T-helper 2 cell treated with Interferon-gamma antibody and Interleukin-4, amounts not matched to agents 100 ng/mL and 5 ng/mL, for 36 hours (primary cell): Measurements from ENCODE around the gene HMGXB3. TPM values are rescaled to one million over a fixed set of nuclear protein-coding genes. Genes with fewer than 3 reads are reported as not detected.

Experiments used
- intact Hi-C: fragments of 100-400 bp; cut with micrococcal nuclease; formaldehyde crosslinking; loops from one replicate; pipeline ENCODE4 v1.15.1; 2023
- total RNA-seq: library from RNA; stranded (reverse); gene quantifications from 2 replicates; pipeline ENCODE4 v1.2.3, GENCODE V29; 2022

Gene HMGXB3
- 33.6 and 36.6 TPM in 2 replicates for total RNA-seq

GRCh38 chr5:150000256-150000989, at the start of gene HMGXB3, which contains the start of gene TIGD6:
HMGXB3 (plus strand) TSS chr5:150000739; CDS start chr5:150004853, 4,114 bp downstream.
TIGD6 (minus strand) TSS chr5:150000654; CDS start chr5:149996348, 4,306 bp downstream.
- intact Hi-C loops, result loop anchor here (1.0 to 5.0 kb wide), 8 partner anchors 42 to 702 kb away; partner anchors contain the start of genes CD74, GRPEL2, PPARGC1B and RBM22

DNA sequence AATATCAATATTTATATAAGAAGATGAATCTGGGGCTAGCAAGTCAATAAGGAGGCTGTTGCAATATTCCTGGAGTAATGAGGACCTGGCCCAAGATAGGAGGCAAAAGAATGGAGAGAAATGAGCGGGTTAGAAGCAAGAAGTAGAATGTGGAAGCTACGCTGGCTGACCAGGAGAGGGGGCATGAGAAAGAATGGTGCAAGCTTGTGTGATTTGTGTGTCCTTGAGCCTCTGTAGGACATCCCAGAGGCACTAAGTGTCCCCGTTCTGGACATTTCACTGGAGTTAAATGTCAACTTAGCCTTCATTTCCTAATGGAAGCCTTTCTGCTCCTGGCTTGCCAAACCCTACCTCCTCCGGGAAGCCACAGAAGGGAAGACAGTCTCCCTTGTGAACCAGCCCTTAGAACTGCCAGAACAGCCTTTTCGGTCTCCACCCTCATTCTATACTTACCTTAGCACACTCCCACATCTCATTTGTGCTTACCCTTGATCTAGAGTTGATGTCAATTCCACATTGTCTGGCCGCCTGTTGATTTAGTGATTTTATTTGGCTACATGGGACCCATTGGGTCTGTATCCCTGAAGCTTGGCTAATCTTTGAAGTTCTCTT, 49.3 kb upstream of the HMGXB3 start:
- intact Hi-C loops, result no loop called here

DNA sequence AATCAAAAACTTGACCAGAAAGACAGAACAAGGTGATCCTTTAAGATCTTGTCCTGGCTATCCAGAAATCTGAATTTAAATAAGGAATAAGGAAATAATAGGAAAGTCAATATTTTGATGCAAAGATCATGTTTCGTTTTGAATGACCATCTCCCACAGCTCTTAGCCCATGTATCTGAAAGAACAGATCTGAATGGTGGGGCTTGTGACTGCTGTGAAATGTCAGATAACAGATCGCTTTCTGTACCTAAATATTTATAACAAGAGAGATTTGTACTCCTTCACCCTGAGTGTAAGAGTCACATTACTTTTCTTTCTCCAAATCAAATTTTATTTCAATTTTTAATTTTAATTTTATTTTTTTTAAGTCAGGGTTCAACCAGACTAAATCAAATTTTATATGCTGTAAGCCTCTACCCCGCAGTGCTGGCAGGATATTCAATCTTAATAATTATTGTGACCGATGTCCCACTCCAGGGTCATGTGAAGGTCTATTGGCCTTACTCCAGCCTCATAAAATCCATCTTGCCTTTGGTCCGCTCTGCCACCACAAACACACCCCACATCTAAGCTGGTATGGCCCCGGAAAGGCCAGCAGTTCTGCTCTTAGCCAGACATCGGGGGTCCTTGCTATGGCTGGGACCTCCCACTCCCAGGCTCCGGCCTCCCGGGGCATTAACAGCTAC, 47.0 kb upstream of the HMGXB3 start:
- intact Hi-C loops, result no loop called here

GRCh38 chr5:149954798-149955197, 45.7 kb upstream of the HMGXB3 start:
- intact Hi-C loops, result loop anchor here (5.0 kb wide), 1 partner anchor 52 kb away; no protein-coding TSS in a partner anchor

GRCh38 chr5:149956685-149957084, 43.9 kb upstream of the HMGXB3 start:
- intact Hi-C loops, result loop anchor here (5.0 kb wide), 1 partner anchor 54 kb away; no protein-coding TSS in a partner anchor

DNA sequence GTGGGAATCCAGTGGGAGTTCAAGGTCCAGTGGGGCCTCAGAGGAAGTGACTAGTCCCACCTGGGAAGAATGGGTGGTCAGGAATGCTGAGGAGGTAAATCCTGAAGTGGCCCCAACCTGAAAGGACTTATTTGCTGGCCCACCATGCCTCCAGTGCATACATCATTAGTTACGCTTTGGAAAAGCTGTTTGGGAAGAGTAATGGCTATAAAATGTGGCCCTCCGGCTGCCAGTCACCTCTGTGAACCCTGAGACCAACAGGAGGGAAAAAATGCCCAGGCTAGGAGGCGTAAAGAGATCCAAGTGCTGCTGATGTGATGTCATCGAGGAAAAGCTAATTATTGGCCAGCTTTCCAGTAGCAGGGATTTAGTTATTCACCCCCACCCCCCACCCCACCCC, 42.7 kb upstream of the HMGXB3 start:
- intact Hi-C loops, result loop anchor here (5.0 kb wide), 1 partner anchor 56 kb away; no protein-coding TSS in a partner anchor

DNA sequence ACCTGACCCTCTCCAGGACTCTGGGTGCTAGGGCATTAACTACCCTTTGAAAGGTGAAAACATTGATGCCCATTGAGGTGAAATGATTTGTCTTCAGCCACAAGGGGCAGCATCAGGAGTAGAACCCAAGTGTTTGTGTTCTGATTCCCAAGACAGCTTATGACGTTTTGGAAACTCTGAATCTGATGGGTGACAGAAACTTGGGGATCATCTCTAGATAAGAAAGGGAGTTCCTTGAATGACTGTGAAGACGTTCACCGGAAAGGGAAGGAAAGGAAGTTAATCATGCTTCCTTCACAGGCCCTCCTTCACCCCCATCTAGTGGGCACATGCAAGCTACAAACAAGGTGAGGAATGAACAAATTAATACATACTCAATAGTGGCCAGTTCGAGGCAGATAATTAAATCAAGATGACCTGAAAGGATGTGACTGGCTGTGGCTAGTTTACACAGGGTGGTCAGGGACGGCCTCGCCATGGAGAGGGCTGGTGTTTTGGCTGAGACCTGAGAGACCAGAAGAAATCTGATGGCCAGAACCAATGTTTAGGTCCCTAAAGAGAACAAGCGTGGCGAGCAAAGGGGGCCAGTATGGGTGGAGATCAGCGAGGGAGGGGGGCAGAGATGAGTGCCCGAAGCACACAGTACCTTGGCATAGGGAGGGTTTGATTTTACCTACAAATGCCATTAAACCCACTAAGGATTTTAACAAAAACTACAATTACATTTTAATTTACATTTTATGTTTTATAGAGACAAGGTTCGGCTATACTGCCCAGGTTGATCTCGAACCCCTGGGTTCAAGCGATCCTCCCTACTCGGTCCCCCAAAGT, 40.9 kb upstream of the HMGXB3 start:
- intact Hi-C loops, result loop anchor here (1.0 to 10.0 kb wide), 11 partner anchors 42 to 1577 kb away; partner anchors contain the start of genes CSNK1A1, FBXO38, GRPEL2 and PPARGC1B

DNA sequence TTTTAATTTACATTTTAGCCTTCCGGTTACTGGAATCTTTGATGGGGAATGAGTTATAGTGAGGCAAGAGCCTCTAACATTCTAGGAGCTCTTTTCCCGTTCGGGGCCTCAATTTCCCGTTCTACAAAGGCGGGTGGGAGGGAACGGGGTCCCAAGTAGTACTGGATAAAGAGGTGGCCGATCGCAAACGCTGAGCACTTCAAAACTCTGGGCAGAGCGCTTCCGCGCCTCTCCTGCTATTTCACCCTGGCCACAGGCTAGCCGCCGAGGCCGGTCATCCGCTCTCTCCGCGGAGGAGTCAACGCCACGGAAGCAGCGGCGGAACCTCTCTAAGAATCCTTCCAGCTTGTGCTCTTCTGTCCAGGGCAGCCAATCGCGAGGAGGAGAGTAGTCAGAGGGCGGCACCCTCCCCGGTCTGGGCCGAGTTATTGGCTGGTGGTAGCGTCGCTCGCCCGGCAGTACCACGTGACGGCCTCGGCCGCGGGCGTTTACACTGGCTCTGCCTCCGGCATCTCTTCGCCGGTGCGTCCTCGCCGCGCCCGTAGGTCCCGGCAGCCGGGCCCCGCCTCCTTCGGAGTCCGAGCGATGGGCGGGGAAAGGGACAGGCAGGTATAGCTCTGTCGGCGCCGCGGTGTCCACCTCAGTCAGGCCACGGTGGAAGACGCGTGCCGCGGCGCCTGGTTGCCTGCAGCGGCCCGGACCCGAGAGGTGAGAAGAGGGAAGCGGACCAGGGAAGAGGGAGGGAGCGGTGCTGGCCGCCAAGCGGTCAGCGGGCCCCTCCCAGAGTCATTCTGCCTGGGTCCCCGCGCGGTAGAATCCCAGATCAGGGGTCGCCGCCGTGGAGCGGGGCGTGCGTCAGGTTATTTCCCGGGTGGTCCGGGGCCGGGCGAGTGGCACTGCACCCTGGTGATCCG, 40.0 kb upstream of the HMGXB3 start, which contains the start of gene SLC26A2:
Gene SLC26A2, plus strand, starts transcription at position 487 of the 914 bp plus-strand sequence. CDS start 16,895 bp downstream, outside the sequence.
- intact Hi-C loops, result loop anchor here (1.0 to 10.0 kb wide), 10 partner anchors 41 to 1578 kb away; partner anchors contain the start of genes CSNK1A1, FBXO38, GRPEL2 and PPARGC1B

DNA sequence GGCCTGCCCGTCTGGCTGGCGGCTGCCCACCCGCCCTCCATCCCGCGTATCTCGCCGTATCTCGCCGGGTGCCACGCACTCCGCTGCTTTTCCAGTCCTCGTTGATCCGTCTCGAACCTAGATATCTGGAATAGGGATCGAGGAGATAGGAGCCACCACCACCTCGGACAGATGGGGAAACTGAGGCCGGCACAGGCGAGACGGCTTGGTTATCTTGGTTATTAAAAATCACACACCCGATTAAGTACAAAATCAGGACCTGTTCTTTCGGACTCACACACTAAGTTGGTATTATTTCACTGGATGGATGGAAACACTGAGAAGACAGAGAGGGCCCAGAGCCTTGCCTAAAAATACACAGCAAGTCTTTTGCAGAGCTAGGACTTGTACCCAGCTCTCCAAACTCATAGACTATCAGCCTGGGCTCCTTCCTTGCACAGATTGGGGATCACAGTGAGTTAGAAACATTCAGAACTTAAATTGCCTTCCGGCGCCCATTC, 39.3 kb upstream of the HMGXB3 start:
- intact Hi-C loops, result loop anchor here (2.0 to 10.0 kb wide), 6 partner anchors 126 to 1579 kb away; partner anchors contain the start of genes FBXO38, GRPEL2 and PPARGC1B

DNA sequence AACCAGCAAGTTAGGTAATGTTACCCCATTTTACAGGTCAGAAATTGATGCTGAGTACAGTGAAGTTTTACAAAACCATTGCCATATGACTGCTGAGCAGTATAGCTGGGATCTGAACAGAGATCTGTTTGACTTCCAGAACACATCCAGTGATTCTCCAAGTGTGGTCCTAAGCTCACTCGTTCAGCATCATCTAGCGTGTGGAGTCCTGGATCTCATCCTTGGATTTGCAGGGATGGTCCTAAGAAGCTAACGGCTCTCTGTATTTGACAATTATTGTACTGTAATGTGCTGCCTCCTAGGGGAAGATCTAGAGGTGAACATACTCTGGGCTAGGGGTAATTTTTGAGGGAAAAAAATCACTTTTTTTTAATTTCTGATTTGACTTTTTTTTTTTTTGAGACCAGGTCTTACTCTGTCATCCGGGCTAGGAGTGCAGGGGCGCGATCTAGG, 38.6 kb upstream of the HMGXB3 start:
- intact Hi-C loops, result loop anchor here (2.0 to 10.0 kb wide), 6 partner anchors 127 to 1580 kb away; partner anchors contain the start of genes FBXO38, GRPEL2 and PPARGC1B

GRCh38 chr5:149962601-149963300, 37.8 kb upstream of the HMGXB3 start:
- intact Hi-C loops, result loop anchor here (5.0 to 10.0 kb wide), 5 partner anchors 128 to 1580 kb away; partner anchors contain the start of genes FBXO38 and GRPEL2

- intact Hi-C loops, result loop anchor here (5.0 to 10.0 kb wide), 5 partner anchors 129 to 1581 kb away; partner anchors contain the start of genes FBXO38 and GRPEL2
Measured at GRCh38 chr5:149963729-149964128, 36.8 kb upstream of the HMGXB3 start.

DNA sequence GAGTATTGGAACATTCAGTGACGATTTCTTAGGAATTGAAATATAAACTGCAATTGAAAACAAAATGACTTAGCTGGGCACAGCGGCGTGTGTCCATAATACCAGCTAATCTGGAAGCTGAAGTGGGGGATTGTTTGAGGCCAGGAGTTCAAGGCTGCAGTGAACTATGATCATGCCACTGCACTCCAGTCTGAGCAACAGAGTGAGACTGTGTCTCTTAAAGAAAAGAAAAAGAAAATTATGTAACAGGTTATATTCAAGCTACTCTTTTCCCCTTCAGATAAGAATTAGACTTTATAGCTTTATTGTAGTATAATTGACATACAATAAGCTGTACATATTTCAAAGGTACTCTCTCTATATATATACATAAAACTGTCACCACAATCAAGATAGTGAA, 33.6 kb upstream of the HMGXB3 start:
- intact Hi-C loops, result loop anchor here (10.0 kb wide), 2 partner anchors 132 to 332 kb away; no protein-coding TSS in a partner anchor

- intact Hi-C loops, result loop anchor here (10.0 kb wide), 2 partner anchors 135 to 335 kb away; no protein-coding TSS in a partner anchor
Measured at GRCh38 chr5:149969181-149969930, 31.2 kb upstream of the HMGXB3 start.

GRCh38 chr5:149975409-149975808, 25.1 kb upstream of the HMGXB3 start:
- intact Hi-C loops, result no loop called here

DNA sequence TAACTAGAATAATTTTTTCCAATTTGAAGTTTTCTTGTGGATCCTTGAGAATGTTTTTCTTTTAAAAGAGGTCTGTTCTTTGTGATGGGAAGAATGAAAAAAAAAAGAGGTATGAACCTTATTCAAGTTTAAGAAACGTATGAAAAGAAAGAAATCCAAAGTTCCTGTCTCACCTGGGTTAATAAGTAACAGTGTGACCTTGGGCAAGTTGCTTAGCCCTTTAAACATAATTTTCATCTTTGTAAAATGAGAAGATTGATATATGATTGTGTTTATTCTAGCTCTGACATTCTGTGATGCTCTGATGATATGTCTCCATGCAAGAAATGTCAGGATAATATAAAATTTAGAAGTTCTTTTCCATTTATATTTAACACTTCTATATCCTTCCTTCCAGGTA, 20.6 kb upstream of the HMGXB3 start:
- intact Hi-C loops, result no loop called here

DNA sequence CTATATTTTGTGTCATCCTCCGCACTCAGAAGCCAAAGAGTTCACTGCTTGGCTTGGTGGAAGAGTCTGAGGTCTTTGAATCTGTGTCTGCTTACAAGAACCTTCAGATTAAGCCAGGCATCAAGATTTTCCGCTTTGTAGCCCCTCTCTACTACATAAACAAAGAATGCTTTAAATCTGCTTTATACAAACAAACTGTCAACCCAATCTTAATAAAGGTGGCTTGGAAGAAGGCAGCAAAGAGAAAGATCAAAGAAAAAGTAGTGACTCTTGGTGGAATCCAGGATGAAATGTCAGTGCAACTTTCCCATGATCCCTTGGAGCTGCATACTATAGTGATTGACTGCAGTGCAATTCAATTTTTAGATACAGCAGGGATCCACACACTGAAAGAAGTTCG, 19.3 kb upstream of the HMGXB3 start:
- intact Hi-C loops, result no loop called here
